ENCODE results near the gene LACTB.

LACTB gene

DNA sequence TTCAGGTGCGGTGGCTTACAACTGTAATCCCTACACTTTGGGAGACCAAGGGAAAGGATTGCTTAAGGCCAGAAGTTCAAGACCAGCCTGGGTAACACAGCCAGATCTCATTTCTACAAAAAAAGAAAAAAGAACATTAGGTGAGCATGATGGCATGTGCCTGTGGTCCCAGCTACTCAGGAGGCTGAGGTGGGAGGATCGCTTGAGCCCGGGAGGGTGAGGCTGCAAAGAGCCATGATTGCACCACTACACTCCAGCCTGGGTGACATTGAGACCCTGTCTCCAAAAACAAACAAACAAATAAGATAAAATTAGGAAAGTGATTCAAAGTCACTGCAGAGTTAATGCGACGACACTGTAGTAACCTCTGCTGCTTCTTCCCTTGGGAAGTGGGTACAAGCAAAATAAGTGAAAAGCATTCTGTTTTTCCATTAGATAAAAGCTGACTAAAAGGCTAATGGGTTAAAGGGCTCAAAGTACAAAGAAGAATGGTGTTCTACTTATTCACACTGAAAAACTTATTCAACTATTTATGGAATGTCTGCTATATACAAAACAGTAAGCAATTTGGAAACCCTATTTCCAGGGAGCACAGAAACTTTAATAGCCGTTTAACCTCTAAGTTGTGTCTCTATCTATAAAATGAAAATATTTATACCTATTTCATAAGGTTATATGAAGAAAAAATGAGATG lies 43.7 kb downstream of the LACTB start:
- TF ChIP-seq CTCF (IDR thresholded peaks at IDR 0.05; ENCODE audit: low read depth, low read length), result no peak
- no peak overlapping the region for H3K4me3 ChIP-seq (ENCODE audit: low read depth, low read length)
- no peak for DNase-seq (ENCODE audit: low read depth, low spot score)
- in situ Hi-C loops (cut with HindIII; ENCODE audit: low sequenced_read_pairs), result no loop called here

DNA sequence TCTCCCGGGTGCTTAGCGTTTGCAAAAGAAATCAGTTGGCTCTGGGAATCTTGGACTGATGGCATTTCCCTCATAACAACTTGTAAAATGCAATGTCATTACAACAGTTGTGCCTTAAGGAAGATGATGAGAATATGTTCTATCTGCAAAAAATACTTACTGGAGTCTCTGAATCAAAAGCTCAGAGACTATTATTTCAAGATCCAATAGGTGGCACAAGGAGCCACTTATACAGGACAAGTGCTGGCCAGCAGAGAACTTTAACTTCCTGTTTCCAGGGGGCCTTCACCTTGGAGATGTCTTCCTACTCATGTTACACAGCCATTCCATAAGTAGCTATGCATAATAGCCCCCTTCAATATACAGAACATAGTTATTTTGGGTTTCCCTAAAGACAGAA lies 44.6 kb downstream of the LACTB start:
- DNase-seq (ENCODE audit: low read depth, low spot score), result no peak
- in situ Hi-C loops (cut with HindIII; ENCODE audit: low sequenced_read_pairs), result no loop called here
- H3K4me3 ChIP-seq (ENCODE audit: low read depth, low read length), result no peak overlapping the region
- no peak for TF ChIP-seq CTCF (IDR thresholded peaks at IDR 0.05; ENCODE audit: low read depth, low read length)

DNA sequence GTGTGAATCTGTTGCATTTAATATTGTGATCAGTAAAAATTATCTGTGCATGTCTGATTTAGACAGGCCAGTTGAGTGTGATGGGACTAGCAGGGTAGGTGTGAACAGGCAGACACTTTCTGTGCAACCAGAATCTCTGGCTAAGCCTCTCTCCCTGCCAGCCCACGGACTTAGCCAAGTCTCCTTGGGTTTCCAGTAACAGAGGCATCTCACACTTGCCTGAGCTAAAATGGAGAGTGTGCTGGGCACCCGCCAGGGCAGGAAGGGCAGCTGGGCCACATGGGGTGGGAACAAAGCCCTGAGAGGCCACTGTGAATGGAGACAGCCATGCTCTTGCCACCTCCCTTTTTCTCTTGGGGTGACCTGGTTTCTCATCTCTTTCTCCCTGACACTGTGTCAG lies 48.1 kb downstream of the LACTB start:
- no peak for DNase-seq (ENCODE audit: low read depth, low spot score)
- H3K4me3 ChIP-seq (ENCODE audit: low read depth, low read length), result no peak overlapping the region
- in situ Hi-C loops (cut with HindIII; ENCODE audit: low sequenced_read_pairs), result no loop called here
- no peak for TF ChIP-seq CTCF (IDR thresholded peaks at IDR 0.05; ENCODE audit: low read depth, low read length)

GRCh38 chr15:63172376-63172775 lies 50.7 kb downstream of the LACTB start:
- H3K4me3 ChIP-seq (ENCODE audit: low read depth, low read length), result no peak overlapping the region
- TF ChIP-seq CTCF (IDR thresholded peaks at IDR 0.05; ENCODE audit: low read depth, low read length), result no peak
- in situ Hi-C loops (cut with HindIII; ENCODE audit: low sequenced_read_pairs), result no loop called here
- no peak for DNase-seq (ENCODE audit: low read depth, low spot score)

- in situ Hi-C loops (cut with HindIII; ENCODE audit: low sequenced_read_pairs), result no loop called here
- TF ChIP-seq CTCF (IDR thresholded peaks at IDR 0.05; ENCODE audit: low read depth, low read length), result no peak
- H3K4me3 ChIP-seq (ENCODE audit: low read depth, low read length), result no peak overlapping the region
These were observed 51.3 kb downstream of the LACTB start for GRCh38 chr15:63172851-63173451.

DNA sequence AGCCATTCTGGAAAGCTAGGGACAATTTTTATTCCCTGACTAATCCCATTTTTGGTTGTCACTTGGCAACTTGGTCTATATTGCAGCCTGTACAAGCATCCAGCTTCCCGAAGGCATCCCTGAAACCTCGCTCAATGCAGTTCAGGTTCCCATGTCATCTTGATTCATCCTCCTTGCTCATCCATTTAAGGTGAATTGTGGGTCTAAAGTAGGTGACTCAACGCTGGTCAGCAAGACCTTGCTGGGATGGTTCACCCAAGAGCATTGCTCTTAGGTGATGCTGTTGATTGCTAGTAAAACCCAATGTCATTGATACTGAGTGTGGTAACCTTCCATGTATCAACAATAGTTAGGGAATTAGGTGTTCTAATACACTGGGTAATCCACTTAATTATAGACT lies 54.6 kb downstream of the LACTB start:
- no peak for TF ChIP-seq CTCF (IDR thresholded peaks at IDR 0.05; ENCODE audit: low read depth, low read length)
- no peak overlapping the region for H3K4me3 ChIP-seq (ENCODE audit: low read depth, low read length)
- in situ Hi-C loops (cut with HindIII; ENCODE audit: low sequenced_read_pairs), result no loop called here
- no peak for DNase-seq (ENCODE audit: low read depth, low spot score)

More at GRCh38 chr15:63172851-63173451, 51.3 kb downstream of the LACTB start:
- no peak for DNase-seq (ENCODE audit: low read depth, low spot score)
